ENCODE measurements around the gene KSR2.
A peak's percentile ranks its signal among the peaks of the same experiment; 100 is the strongest.

Gene KSR2

GRCh38 chr12:117970334-117970733 is 1.5 kb upstream of the KSR2 start:
- H3K4me2 ChIP-seq (ENCODE audit: low read length), result no peak overlapping the region
- no peak overlapping the region for H3K27ac ChIP-seq (ENCODE audit: low read depth, low read length, poor library complexity, severe bottlenecking)
- H3K9me3 ChIP-seq (ENCODE audit: low read length), result peaks cover 6% of the 10 kb centered on the region; the same call in 1 of the 2 replicates
- no peaks in the 10 kb centered on the region for H3K79me2 ChIP-seq (ENCODE audit: insufficient read depth, low read length)
- no peaks in the 10 kb centered on the region for H3F3A ChIP-seq (ENCODE audit: insufficient read depth, low read length)
- no peaks in the 10 kb centered on the region for H4K20me1 ChIP-seq (ENCODE audit: insufficient read depth, low read length)
- H3K4me1 ChIP-seq (ENCODE audit: insufficient read depth, low read length, severe bottlenecking), result peaks cover 20% of the 10 kb centered on the region
- no peaks in the 10 kb centered on the region for H3K9me2 ChIP-seq (ENCODE audit: low read depth, low read length)
- H3K27me3 ChIP-seq (ENCODE audit: insufficient read depth, low read length), result no peaks in the 10 kb centered on the region; the same call in 1 of the 2 replicates
- TF ChIP-seq EZH2 (IDR thresholded peaks at IDR 0.05; ENCODE audit: borderline replicate concordance, low read length), result no peak
- no peak for TF ChIP-seq CTCF (IDR thresholded peaks at IDR 0.05; ENCODE audit: low read length)
- H3K9ac ChIP-seq (ENCODE audit: low read length), result no peak overlapping the region
- H3K36me3 ChIP-seq (ENCODE audit: insufficient read depth, low read length), result no peaks in the 10 kb centered on the region
- no peak overlapping the region for H3K4me3 ChIP-seq (ENCODE audit: low read depth, low read length, poor library complexity, severe bottlenecking)
- no peak overlapping the region for H2AFZ ChIP-seq (ENCODE audit: low read length)

DNA sequence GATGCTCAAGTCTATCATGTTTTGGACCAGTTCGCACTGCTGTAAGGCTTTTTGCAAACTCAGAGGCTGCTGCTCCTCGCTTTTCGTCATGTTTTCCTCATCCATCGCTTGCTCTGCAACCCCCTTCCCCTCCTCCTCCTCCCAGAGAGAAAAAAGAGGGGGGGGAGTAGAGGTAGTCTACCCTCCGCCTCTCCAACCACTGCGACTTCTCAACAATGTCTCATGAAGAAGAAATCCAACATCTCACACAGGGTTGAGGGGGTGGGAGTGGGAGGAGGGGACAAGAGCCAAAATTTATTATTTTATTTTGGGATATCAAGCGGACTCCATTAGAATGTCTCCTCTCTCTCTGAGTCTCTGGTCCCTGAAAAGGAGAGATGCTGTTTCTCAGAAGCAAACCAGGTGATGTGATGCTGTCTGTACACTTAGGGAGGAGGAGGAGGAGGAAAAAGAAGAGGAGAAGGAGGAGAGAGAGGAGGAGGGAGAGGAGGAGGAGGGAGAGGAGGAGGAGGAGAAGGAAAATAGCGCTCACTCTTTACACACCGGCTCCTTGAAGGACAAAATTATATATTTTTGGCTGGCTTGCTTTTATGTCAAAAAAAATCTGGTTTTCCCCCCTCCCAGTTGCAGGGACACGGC is 520 bp downstream of the KSR2 start:
- no peak overlapping the region for H3K27ac ChIP-seq (ENCODE audit: low read depth, low read length, poor library complexity, severe bottlenecking)

GRCh38 chr12:117967512-117967911 is 1.3 kb downstream of the KSR2 start:
- Histone ChIP-seq H3K9me2 (ENCODE audit: low read depth, low read length) (no peaks in the 10 kb centered on the region), H3K36me3 (ENCODE audit: insufficient read depth, low read length) (no peaks in the 10 kb centered on the region), H3K27me3 (ENCODE audit: insufficient read depth, low read length) (peaks cover 5% of the 10 kb centered on the region), H3K4me1 (ENCODE audit: insufficient read depth, low read length, severe bottlenecking) (peaks cover 20% of the 10 kb centered on the region), H3F3A (ENCODE audit: insufficient read depth, low read length) (no peaks in the 10 kb centered on the region), H3K27ac (ENCODE audit: low read depth, low read length, poor library complexity, severe bottlenecking) (no peak overlapping the region), H2AFZ (ENCODE audit: low read length) (no peak overlapping the region), H3K79me2 (ENCODE audit: insufficient read depth, low read length) (no peaks in the 10 kb centered on the region), H3K9me3 (ENCODE audit: low read length) (peaks cover 6% of the 10 kb centered on the region; the same call in 1 of the 2 replicates), H3K4me3 (ENCODE audit: low read depth, low read length, poor library complexity, severe bottlenecking) (peak overlapping the region; percentile 72), H3K9ac (ENCODE audit: low read length) (no peak overlapping the region), H4K20me1 (ENCODE audit: insufficient read depth, low read length) (no peaks in the 10 kb centered on the region), H3K4me2 (ENCODE audit: low read length) (peak overlapping the region; percentile 84; the same call in 1 of the 2 replicates)
- TF ChIP-seq EZH2 (IDR thresholded peaks at IDR 0.05; ENCODE audit: borderline replicate concordance, low read length) (no peak), CTCF (IDR thresholded peaks at IDR 0.05; ENCODE audit: low read length) (no peak)

More for the DNA sequence above, 520 bp downstream of the KSR2 start:
- Histone ChIP-seq H3K4me2 (ENCODE audit: low read length) (peak overlapping the region; percentile 84), H3K9me2 (ENCODE audit: low read depth, low read length) (no peaks in the 10 kb centered on the region), H3K4me1 (ENCODE audit: insufficient read depth, low read length, severe bottlenecking) (peaks cover 20% of the 10 kb centered on the region), H3K4me3 (ENCODE audit: low read depth, low read length, poor library complexity, severe bottlenecking) (peak overlapping the region; percentile 72), H3K9me3 (ENCODE audit: low read length) (peaks cover 6% of the 10 kb centered on the region; the same call in 1 of the 2 replicates), H3F3A (ENCODE audit: insufficient read depth, low read length) (no peaks in the 10 kb centered on the region), H3K27me3 (ENCODE audit: insufficient read depth, low read length) (peaks cover 5% of the 10 kb centered on the region), H3K79me2 (ENCODE audit: insufficient read depth, low read length) (no peaks in the 10 kb centered on the region), H4K20me1 (ENCODE audit: insufficient read depth, low read length) (no peaks in the 10 kb centered on the region), H3K9ac (ENCODE audit: low read length) (peak overlapping the region; percentile 69), H3K36me3 (ENCODE audit: insufficient read depth, low read length) (no peaks in the 10 kb centered on the region), H2AFZ (ENCODE audit: low read length) (0 out of 2 replicates have a peak overlapping the region, but pooled peaks have one; percentile 63)
- TF ChIP-seq EZH2 (IDR thresholded peaks at IDR 0.05; ENCODE audit: borderline replicate concordance, low read length) (no peak), CTCF (IDR thresholded peaks at IDR 0.05; ENCODE audit: low read length) (no peak)
